GM10266 (cell line): ENCODE data around the gene MED15.

Experiments
- DNase-seq: peaks from one replicate; pipeline ENCODE4 v3.0.0; 2012; ENCODE audit errors: extremely low spot score
- TF ChIP-seq, protein P1 (sequence below): IDR thresholded peaks from 2 replicates; pipeline ENCODE4 v1.5.1; 2012; ENCODE audit warnings: mild to moderate bottlenecking, low read depth; ENCODE audit not compliant: control insufficient read depth, insufficient read depth; ENCODE audit errors: missing control alignments

The MED15 gene

DNA sequence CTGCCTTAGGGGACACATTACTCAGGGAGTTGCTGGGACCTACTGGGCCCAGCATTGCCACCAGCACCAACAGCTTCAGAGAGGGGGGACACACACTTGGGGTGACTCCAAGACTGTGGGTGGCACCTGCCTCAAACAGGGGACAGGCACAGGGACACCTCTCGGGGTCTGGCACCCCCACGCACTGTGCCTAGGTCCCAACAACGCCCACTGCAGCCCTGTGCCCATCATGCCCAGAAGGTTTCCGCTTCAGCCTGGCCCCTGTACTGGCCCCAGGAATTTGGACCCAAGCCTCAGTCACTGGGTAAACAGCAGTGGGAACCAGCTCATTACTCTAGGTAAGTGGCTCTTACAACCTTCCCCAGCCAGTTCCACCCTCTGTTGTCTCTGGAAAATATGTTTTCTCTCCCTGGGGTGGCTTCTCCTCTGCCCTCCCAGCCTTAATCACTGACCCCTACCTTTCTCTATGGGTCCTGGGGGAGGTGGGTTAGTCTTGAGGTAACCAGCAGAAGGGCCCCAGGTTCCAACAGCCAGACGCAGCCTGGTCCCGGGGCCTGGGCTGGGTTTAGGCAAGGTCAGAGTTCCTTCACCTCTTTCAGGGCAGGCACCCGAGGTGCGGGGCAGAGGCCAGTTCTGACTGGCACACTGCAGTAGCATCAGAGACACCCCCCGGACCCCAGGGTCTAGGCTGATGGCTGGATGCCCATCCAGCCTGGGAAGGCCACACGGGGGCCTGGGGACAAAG, 123.6 kb downstream of the MED15 start:
- TF ChIP-seq, protein P1, sequence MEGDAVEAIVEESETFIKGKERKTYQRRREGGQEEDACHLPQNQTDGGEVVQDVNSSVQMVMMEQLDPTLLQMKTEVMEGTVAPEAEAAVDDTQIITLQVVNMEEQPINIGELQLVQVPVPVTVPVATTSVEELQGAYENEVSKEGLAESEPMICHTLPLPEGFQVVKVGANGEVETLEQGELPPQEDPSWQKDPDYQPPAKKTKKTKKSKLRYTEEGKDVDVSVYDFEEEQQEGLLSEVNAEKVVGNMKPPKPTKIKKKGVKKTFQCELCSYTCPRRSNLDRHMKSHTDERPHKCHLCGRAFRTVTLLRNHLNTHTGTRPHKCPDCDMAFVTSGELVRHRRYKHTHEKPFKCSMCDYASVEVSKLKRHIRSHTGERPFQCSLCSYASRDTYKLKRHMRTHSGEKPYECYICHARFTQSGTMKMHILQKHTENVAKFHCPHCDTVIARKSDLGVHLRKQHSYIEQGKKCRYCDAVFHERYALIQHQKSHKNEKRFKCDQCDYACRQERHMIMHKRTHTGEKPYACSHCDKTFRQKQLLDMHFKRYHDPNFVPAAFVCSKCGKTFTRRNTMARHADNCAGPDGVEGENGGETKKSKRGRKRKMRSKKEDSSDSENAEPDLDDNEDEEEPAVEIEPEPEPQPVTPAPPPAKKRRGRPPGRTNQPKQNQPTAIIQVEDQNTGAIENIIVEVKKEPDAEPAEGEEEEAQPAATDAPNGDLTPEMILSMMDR: no peak
- no peak for DNase-seq

DNA sequence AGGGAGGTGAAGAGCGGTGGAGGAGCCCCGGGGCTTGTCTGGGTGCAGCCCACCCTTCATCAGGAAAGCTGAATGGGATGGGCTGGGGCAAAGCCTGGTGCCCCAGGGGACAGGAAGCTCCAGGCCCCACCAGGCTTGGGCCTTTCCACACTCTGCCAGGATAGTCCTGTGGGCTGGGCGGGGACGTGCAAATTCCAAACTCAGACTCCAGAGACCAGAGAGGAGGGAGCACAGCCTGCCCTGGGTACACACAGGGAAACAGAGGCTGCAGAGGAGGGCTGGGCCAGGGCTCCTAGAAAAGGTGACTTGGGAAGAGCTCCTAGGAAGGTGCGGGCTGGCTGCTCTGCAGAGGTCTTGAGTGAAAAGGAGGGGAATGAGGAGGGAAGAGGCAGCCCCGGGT, 124.7 kb downstream of the MED15 start:
- TF ChIP-seq, protein P1: no peak

DNA sequence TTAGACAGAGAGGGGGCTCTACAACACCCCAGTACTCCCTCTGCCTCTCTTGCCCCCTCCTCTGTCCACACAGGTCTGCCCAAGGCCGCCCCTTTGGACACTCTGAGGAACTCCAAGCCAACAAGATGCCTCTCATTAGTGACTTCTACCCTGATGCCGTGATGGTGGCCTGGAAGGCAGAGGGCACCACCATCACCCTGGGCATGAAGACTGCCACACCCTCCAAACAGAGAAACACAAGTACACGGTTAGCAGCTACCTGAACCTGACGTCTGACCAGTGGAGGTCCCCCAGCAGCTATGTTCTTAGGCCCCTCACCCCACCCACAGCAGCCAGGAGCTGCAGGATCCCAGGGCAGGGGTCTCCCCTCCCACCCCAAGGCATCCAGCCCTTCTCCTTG, 125.1 kb downstream of the MED15 start:
- no peak for DNase-seq
- TF ChIP-seq, protein P1: no peak

More for the DNA sequence above, 124.7 kb downstream of the MED15 start:
- DNase-seq: no peak

DNA sequence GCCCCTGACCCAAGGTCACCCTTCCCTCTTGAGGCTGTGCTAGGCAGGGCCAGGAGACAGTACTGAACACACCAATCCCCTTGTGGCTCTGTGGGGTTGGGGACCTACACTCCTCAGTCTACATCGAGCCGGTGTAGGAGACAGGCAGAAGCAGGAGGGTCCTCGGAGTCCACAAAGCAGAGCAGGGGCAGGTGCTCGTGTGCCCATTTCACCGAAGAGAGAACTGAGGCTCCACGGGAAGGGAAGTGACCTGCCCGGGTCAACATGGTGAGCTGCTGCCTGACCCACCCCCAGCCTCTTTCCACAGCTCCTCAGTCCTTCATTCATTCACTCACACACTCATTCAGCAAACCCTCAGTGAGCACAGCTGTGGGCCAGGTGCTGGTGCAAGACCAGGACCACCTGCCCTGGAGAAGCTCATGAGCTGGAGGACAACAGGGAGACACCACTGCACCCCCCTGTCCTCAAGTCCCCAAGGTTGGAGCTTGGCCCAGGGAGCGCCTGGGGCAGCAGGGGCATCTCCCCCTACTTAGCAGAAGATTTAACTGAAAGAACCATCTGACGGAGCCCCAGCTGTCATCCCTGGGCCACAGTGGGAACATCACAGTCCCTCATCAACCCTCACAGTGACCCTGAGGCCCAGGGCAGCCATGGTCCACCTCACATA, 127.3 kb downstream of the MED15 start:
- TF ChIP-seq, protein P1: no peak
- no peak for DNase-seq

DNA sequence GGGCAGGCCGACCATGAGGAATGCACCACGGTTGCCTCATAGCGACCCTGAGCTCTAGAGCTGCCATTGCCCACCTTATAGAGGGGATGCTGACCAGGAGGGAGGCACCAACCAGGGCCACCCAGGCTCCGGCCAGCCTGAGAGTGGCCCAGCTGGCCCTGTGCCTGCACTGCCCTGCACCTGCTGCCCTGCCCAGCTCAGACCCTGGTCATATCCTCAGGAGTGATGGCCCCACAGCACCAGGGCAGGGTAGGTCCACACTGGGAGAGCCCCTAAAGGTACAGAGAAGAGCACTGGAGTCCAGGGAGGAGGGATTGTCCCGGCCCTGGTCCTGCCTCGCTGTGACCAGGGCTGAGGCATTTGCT, 127.8 kb downstream of the MED15 start:
- DNase-seq: no peak
- TF ChIP-seq, protein P1: no peak

DNA sequence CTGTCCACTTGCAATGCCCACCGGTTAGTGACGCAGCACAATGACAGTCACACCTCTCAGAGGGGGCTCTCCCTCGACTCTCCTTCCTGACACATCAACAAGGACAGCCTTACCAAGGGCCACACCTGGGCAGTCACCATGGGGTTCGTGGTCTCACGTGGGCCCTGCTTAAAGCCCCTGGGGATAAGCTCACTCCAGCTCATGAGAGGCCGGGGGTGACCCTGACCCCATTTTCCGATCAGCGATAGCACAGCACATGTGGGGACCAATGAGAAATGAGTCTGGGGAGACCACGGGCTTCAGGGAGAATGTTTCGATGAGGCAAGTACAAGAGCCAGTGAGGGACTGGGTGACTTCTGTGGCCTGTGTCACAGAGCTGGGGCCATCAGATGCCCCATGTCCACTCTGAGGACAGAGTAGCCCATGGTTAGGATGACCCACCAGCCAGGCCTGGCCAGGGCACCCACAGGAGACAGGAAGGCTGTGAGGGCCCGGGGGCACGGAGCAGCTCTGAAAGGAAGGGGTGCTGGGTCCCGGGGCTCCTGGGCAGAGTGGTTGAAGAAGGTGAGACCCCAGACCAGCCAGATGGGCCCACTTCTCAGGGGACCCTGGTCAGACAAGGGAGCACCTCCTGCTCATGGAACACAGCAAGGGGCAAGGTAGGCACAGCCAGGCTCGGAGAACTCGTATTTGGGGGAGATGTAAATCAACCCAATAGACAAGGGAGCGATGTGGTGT, 128.8 kb downstream of the MED15 start:
- DNase-seq: no peak
- TF ChIP-seq, protein P1: no peak
